Stomach (tissue), 9 donors: Measurements from ENCODE around the gene NAV2. TPM values are rescaled to one million over a fixed set of nuclear protein-coding genes. Genes with fewer than 3 reads are reported as not detected.

Experiments used
- DNase-seq, 2 donors: peaks; one replicate each; pipeline versions ENCODE4 v3.0.0 to v3.0.0-alpha.2; 2013 to 2019
- H3K27ac ChIP-seq, 5 donors: fragments of 200-600 bp in 4 of 5; sonication (generic) in 4 of 5; one replicate each; pipeline ENCODE4 v1.5.1; 2013 to 2019; ENCODE audit warnings: mild to moderate bottlenecking in 1 of 5, moderate library complexity in 1 of 5
- H3K27me3 ChIP-seq, 3 donors: fragments of 200-600 bp; sonication (generic); one replicate each; pipeline ENCODE4 v1.5.1; 2017 to 2019; ENCODE audit warnings: mixed run types in 1 of 3
- H3K36me3 ChIP-seq, 4 donors: fragments of 200-600 bp; sonication (generic); 1 replicate in 3 of 4; 2 replicates in 1 of 4; pipeline ENCODE4 v1.5.1; 2016 to 2019
- H3K4me1 ChIP-seq, 4 donors: fragments of 200-600 bp; sonication (generic); one replicate each; pipeline ENCODE4 v1.5.1; 2016 to 2019
- H3K4me3 ChIP-seq, 4 donors: fragments of 200-600 bp; sonication (generic) in 3 of 4; one replicate each; pipeline ENCODE4 v1.5.1; 2016 to 2019; ENCODE audit warnings: mild to moderate bottlenecking in 1 of 4
- H3K9me3 ChIP-seq, 4 donors: fragments of 200-600 bp; sonication (generic); one replicate each; pipeline ENCODE4 v1.5.1; 2016 to 2019
- CTCF ChIP-seq, 7 experiments: fragments of 450-650 bp in 4 of 7; fragments of 200-600 bp in 3 of 7; sonication (generic) in 3 of 7; IDR thresholded peaks; one replicate each; pipeline ENCODE4 v1.5.1; 2016 to 2019; ENCODE audit warnings: antibody characterized with exemption in 7 of 7, control low read depth in 2 of 7, mild to moderate bottlenecking in 1 of 7
- EP300 ChIP-seq: sonication (generic); formaldehyde crosslinking; IDR thresholded peaks from one replicate; pipeline ENCODE4 v1.6.1; 2017; ENCODE audit warnings: antibody characterized with exemption
- POLR2A ChIP-seq, 4 donors: fragments of 450-650 bp; IDR thresholded peaks; one replicate each; pipeline ENCODE4 v1.6.1; 2016; ENCODE audit warnings: antibody characterized with exemption in 4 of 4, control low read depth in 2 of 4, mild to moderate bottlenecking in 1 of 4, moderate library complexity in 1 of 4
- POLR2AphosphoS5 ChIP-seq, 3 donors: sonication (generic); formaldehyde crosslinking; IDR thresholded peaks; one replicate each; pipeline ENCODE4 v1.6.1; 2016; ENCODE audit warnings: antibody characterized with exemption in 3 of 3
- WGBS, 5 donors: extraction: QIAGEN DNeasy Blood & Tissue Kit in 3 of 5; methylation state at CpG; one replicate each; pipeline versions ENCODE4 v1.1.5 to v1.1.7; 2013 to 2018; 5-methylcytosine and 5-hydroxymethylcytosine counted together
- intact Hi-C: fragments of 100-400 bp; cut with DNase I; formaldehyde crosslinking; loops from one replicate; pipeline ENCODE4 v1.15.1; 2023; ENCODE audit warnings: low total_unique reads
- polyA plus RNA-seq, 3 donors: library from polyadenylated mRNA; stranded (reverse); fragments of 200-250 nt; gene quantifications; one replicate each; pipeline ENCODE4 v1.2.3, GENCODE V29; 2013
- total RNA-seq, 5 donors: library from RNA; depleted of rRNA; stranded (reverse); fragments of >200 nt; gene quantifications; one replicate each; pipeline versions ENCODE4 v1.1.0 to v1.2.3, GENCODE V29; 2014 to 2016
- donor health status: healthy with polysubstance abuse.
- donor health status: Bipolar disorder and iron deficiency.
- donor health status: healthy.

NAV2 gene
- total and polyA plus RNA-seq, 8 donors, result 1.8 to 92.4 (median 7.9) TPM

- 88 to 94% (median 90%) methylated on average over 8 of the region's 8 CpGs for WGBS, 5 donors
- H3K4me1 ChIP-seq, result peaks cover 0 to 14% (median 8%) of the 10 kb centered on the region in 4 donors
- intact Hi-C loops, result no loop called here
- H3K27ac ChIP-seq, result no peak overlapping the region
- H3K27me3 ChIP-seq, result no peaks in the 10 kb centered on the region
- H3K36me3 ChIP-seq, result peaks cover 0 to 87% (median 73%) of the 10 kb centered on the region in 4 donors
- no peak overlapping the region for H3K4me3 ChIP-seq
- no peak for TF ChIP-seq POLR2AphosphoS5 (IDR thresholded peaks at IDR 0.05)
- no peak for TF ChIP-seq EP300
- TF ChIP-seq CTCF (IDR thresholded peaks at IDR 0.05), result no peak
- no peak for TF ChIP-seq POLR2A (IDR thresholded peaks at IDR 0.05)
- DNase-seq, result no peak
- no peaks in the 10 kb centered on the region for H3K9me3 ChIP-seq
Measured at GRCh38 chr11:20084921-20085814, 372.5 kb downstream of the NAV2 start.

- intact Hi-C loops, result no loop called here
- no peaks in the 10 kb centered on the region for H3K27me3 ChIP-seq
- no peak overlapping the region for H3K27ac ChIP-seq
- H3K4me1 ChIP-seq, result peaks cover 0 to 21% (median 12%) of the 10 kb centered on the region in 4 donors
- H3K9me3 ChIP-seq, result no peaks in the 10 kb centered on the region
- no peak for DNase-seq
- TF ChIP-seq POLR2AphosphoS5 (IDR thresholded peaks at IDR 0.05) (no peak), CTCF (IDR thresholded peaks at IDR 0.05) (no peak), EP300 (no peak), POLR2A (IDR thresholded peaks at IDR 0.05) (no peak)
- WGBS, 5 donors, result 90 to 99% (median 96%) methylated on average over 5 of the region's 5 CpGs
- H3K36me3 ChIP-seq, result peaks cover 0 to 83% (median 70%) of the 10 kb centered on the region in 4 donors
- no peak overlapping the region for H3K4me3 ChIP-seq
Measured at GRCh38 chr11:20085918-20086317, 373.3 kb downstream of the NAV2 start.

- no peaks in the 10 kb centered on the region for H3K27me3 ChIP-seq
- H3K9me3 ChIP-seq, result no peaks in the 10 kb centered on the region
- no peak for DNase-seq
- H3K4me1 ChIP-seq, result peaks cover 0 to 24% (median 12%) of the 10 kb centered on the region in 4 donors
- peaks cover 4 to 84% (median 75%) of the 10 kb centered on the region in 4 donors for H3K36me3 ChIP-seq
- no peak overlapping the region for H3K4me3 ChIP-seq
- TF ChIP-seq POLR2AphosphoS5 (IDR thresholded peaks at IDR 0.05), result no peak
- TF ChIP-seq POLR2A (IDR thresholded peaks at IDR 0.05), result no peak
- TF ChIP-seq CTCF (IDR thresholded peaks at IDR 0.05), result no peak
- TF ChIP-seq EP300, result no peak
- intact Hi-C loops, result no loop called here
- 75 to 82% (median 76%) methylated on average over 7 of the region's 7 CpGs for WGBS, 5 donors
- H3K27ac ChIP-seq, result no peak overlapping the region
Measured at GRCh38 chr11:20087118-20087521, 374.5 kb downstream of the NAV2 start.

- DNase-seq, result no peak
- H3K27me3 ChIP-seq, result no peaks in the 10 kb centered on the region
- 73 to 85% (median 74%) methylated on average over 12 of the region's 12 CpGs for WGBS, 5 donors
- no peak overlapping the region for H3K4me3 ChIP-seq
- H3K4me1 ChIP-seq, result peaks cover 0 to 24% (median 12%) of the 10 kb centered on the region in 4 donors
- intact Hi-C loops, result no loop called here
- H3K27ac ChIP-seq, result no peak overlapping the region
- peaks cover 17 to 84% (median 75%) of the 10 kb centered on the region in 4 donors for H3K36me3 ChIP-seq
- no peaks in the 10 kb centered on the region for H3K9me3 ChIP-seq
- TF ChIP-seq EP300 (no peak), POLR2AphosphoS5 (IDR thresholded peaks at IDR 0.05) (no peak), CTCF (IDR thresholded peaks at IDR 0.05) (no peak), POLR2A (IDR thresholded peaks at IDR 0.05) (no peak)
Measured at GRCh38 chr11:20088397-20089225, 376.0 kb downstream of the NAV2 start.
